IPS-NIHi11 (cell line): ENCODE results near the gene UGT1A10.

Experiments
- DNase-seq: peaks from one replicate; pipeline ENCODE4 v3.0.0; 2012; ENCODE audit warnings: mixed read lengths, low spot score

The UGT1A10 gene

GRCh38 chr2:233822101-233822771 is 186.0 kb downstream of the UGT1A10 start:
- DNase-seq = no peak
